ENCODE results near the gene GATAD2A.

GATAD2A gene

GRCh38 chr19:19422156-19422555 lies 16.7 kb downstream of the GATAD2A start:
- DNase-seq = no peak

- no peak for DNase-seq
Measured at GRCh38 chr19:19423322-19423721, 17.8 kb downstream of the GATAD2A start.

- no peak for DNase-seq
Measured at GRCh38 chr19:19425170-19425875, 19.8 kb downstream of the GATAD2A start.

GRCh38 chr19:19426216-19426615 lies 20.7 kb downstream of the GATAD2A start:
- DNase-seq = no peak

- no peak for DNase-seq
Measured at GRCh38 chr19:19426799-19427198, 21.3 kb downstream of the GATAD2A start.

DNA sequence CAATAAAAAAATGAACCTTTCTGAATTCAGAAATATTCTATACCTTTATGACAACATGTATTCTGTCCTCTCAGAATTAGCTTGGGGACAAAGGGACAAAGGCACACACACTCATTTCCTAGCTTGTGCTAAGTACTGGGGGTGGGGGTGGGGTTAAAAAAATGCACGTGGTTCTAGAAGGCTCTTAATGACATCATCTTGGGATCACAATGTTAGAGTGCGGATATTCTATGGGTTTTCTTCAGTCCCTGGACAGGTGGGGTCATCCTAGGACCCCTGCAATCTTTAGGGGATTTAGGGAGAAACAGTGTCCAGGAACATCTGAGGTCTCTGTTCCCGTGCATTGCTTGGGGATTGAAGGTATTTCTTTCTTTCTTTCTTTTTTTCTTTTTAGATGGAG lies 21.8 kb downstream of the GATAD2A start:
- no peak for DNase-seq

GRCh38 chr19:19427944-19428343 lies 22.5 kb downstream of the GATAD2A start:
- no peak for DNase-seq

DNA sequence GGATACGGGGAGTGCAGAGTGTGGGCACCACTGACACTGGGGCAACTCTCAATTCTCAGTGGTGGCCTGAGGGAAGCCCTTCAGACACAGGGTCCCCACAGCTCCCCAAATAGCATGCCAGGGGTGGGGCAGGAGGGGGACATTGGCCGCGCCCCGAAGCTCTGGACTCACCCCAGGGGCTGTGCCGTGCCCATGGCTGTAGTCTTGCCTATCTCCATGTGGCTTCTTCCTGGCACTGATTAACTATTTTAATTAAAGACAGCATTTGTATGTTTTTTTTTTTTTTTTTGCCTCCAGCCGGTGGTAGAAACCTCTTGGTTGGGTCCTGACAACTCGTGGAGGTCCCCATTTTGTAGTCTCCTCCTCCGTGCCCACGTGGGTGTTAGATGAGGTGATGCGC lies 23.3 kb downstream of the GATAD2A start:
- DNase-seq = no peak

GRCh38 chr19:19429361-19429760 lies 23.9 kb downstream of the GATAD2A start:
- DNase-seq = no peak

- DNase-seq = no peak
Measured at GRCh38 chr19:19432732-19433131, 27.3 kb downstream of the GATAD2A start.

DNA sequence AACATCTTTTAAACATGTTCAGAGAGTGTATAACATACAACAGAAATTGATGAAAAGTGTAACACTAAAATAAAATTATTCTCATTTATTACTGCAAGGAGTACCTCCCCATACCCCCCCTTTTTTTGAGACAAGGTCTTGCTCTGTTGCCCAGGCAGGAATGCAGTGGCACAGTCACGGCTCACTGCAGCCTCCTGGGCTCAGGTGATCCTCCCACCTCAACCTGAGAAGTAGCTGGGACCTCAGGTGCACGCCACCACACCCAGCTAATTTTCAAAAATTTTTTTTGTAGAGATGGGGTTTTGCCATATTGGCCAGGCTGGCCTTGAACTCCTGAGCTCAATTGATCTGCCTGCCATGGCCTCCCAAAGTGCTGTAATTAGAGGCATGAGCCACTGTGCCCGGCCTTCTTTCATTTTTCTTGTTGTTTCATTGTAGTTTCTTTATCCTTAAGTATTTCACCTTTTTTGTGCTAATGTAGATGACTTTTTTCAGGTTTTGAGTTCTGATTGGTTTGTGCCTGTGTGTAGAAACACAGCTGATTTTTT lies 28.3 kb downstream of the GATAD2A start:
- no peak for DNase-seq

DNA sequence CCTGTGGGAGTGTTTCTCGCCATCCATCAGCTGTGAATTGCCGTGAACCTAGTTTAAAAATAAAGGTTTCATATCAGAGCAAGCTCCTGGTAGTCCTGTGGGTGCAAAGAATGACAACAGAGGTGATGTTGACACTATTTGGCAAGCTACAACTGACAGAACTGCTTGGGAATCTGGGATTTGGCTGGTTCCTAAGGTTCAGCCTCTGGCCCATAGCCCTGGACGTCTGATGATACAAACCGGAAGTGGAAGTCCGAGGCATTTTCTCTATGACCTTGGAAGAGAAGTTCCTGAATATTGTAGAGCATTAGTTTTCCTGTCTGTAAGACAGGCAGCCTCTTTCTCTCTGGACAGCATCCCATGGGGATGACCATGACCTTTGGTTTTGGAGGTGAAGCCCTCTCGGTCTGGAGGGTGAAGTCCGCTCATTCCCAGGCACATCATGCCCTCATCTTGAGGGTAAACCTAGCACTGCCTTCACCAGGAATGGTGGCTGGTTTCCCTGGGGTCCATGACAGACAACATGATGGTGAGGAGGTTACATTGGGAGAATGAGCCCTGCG lies 29.1 kb downstream of the GATAD2A start:
- no peak for DNase-seq

DNA sequence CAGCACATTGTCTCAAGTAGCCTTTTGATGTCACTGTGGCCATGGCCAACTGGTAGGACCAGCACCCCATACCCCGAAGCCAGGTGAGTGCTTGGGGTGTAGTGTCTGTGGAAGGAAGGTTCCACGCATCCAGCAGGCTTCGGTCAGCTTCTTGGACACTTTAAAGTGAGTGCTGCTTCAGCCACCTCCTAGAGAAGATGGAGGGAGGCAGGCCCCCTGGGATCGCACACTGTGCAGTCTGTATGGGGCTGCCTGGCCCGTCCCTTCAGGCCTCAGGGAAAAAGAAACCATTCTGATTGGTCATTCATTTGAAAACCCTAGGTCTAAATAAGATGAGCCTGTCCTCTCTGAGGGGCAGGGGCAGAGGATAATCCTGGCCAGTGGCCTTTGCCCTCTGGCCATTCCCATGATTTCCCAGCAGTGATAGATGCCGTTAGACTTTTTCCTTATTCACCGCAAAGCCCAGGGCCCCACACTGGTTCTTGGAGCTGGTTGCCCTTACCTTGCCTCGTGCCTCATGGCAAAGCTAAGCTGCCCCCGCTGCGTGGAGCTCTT lies 30.7 kb downstream of the GATAD2A start:
- no peak for DNase-seq

- DNase-seq = no peak
Measured at GRCh38 chr19:19438366-19439175, 33.1 kb downstream of the GATAD2A start.

- no peak for DNase-seq
Measured at GRCh38 chr19:19439176-19439482, 33.7 kb downstream of the GATAD2A start.

DNA sequence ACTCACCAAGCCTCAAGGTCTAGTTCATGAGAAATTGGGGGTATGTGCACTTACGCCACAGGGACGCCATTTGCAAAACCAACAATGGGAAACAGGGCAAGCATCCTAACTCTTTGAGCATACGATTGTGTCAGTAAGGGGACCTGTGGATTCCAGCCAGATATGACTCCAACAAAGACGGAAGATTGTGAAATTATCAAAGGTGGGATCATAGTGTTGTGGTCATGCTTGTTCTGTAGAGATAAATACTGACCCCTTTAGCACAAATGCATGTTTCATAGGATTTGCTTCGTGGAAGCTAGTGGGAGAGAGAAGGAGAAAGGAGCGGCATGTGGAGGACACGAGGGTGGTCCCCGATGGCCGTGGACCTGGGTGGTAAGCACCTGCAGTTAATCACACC lies 37.8 kb downstream of the GATAD2A start:
- DNase-seq = no peak

DNA sequence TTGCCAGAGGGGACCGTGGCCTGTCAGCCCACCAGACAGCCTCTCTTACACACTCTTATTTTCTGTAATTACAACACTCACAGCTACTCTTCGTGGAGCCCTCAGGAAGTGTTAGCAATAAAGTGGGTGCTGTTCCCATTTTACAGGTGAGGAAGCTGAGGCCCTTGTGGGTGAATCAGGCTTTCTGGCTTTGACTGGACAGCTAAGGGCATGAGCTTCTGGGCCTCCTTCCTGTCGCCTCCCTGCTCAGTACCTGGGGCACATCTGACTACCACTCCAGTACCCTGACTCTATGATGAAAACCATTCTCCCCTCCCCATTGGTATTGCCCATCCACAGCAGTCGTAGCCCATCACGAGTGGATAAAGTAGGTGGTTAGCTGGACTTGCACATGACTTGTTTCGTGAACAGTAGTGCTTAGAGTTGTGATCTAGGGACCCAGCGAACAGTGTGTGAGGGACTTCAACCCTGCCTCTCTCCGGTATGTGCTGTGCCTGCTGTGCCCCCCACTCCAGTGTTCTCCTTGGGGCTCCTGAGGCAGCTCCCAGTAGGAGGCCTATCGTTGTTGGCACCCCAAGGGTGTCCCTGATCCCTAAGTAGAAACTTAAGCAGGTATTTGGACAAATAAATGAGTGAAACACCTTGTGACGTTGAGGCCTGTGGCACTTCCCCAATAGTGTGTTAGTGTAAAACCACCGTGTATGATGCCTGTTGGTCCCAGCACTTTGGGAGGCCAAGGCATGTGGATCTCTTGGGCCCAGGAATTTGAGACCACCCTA lies 38.6 kb downstream of the GATAD2A start:
- no peak for DNase-seq

- DNase-seq = no peak
Measured at GRCh38 chr19:19444681-19445155, 39.2 kb downstream of the GATAD2A start.

GRCh38 chr19:19445288-19445687 lies 39.8 kb downstream of the GATAD2A start:
- no peak for DNase-seq

DNA sequence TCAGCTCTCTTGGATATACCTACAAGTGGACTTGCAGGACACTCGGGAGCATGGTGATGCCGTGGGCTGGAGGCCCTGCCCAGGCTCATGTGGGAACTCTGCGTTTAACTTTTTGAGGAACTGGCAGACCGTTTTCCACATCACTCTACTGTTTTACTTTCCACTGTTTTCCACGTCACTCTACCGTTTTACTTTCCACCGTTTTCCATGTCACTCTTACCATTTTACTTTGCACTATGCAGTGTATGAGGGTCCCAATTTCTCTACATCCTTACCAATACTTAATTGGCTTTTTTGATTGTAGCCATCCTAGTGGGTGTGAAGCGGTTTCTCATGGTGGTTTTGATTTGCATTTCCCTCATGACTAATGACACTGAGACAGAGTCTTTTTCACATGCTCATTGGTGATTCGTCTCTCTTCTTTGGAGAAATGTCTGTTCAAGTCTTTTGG lies 40.5 kb downstream of the GATAD2A start:
- no peak for DNase-seq

DNA sequence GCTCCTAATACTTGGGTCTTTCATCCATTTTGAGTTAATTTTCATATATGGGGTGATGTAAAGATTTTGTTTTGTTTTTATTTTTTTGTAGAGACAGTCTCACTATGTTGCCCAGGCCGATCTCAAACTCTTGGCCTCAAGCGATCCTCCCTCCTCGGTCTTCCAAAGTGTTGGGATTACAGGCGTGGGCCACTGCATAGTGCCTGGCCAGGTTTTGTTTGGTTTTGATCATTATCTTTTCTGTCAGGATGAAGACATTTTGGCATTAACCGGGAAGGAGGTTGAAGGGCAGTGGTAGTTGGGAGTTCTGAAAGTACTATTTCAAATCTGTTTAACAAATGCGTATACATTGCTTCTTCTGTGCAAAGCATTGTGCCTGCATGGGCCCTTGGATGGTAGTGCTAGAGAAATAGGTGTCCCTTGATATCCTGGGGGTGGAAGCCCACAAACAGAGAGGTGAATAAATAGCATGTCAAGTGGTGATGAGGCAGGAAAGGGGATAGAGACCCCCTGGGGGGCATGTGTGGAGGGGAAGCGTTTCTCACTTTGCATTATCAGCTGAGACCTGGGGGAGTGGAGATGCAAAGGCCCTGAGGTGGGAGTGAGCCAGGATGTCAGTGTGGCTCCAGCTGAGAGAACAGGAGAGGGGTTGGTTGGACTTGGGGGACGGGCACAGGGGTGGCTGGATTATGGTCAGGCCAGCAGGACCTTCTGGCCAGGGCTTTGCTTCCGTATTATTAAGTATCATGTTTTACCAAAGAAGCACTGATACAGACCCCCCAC lies 41.4 kb downstream of the GATAD2A start:
- no peak for DNase-seq

Data from NCI-H1694 (cell line).